SK-N-SH (cell line): Measurements from ENCODE around the gene RNASET2. TPM values are rescaled to one million over a fixed set of nuclear protein-coding genes. Genes with fewer than 3 reads are reported as not detected.

ENCODE experiments used
- CTCF ChIA-PET: fragments of 300-600, 350-600 bp; formaldehyde crosslinking; extraction: SDS; loops from one replicate; lab custom pipeline; 2021; lab: Yijun Ruan, JAX
- POLR2A ChIA-PET: fragments of 350-600 bp; sonication (Branson Sonifier 250); formaldehyde crosslinking; extraction: SDS; loops from one replicate; lab custom pipeline; 2020; ENCODE audit warnings: antibody characterized with exemption, inconsistent platforms; lab: Yijun Ruan, JAX
- DNase-seq: peaks from one replicate; pipeline ENCODE4 v3.0.0; 2012
- H2AFZ ChIP-seq: fragments of 200-600 bp; sonication (generic); 2 replicates; pipeline ENCODE4 v1.8.1; 2016; ENCODE audit warnings: antibody characterized with exemption, mild to moderate bottlenecking, low read depth
- H3F3A ChIP-seq: fragments of 200-600 bp; sonication (generic); replicated peaks from 2 replicates; pipeline ENCODE3; 2016; ENCODE audit warnings: antibody characterized with exemption, mild to moderate bottlenecking; ENCODE audit not compliant: insufficient read depth
- H3K27ac ChIP-seq, 2 experiments: fragments of 200-500 bp in 1 of 2; fragments of 200-600 bp in 1 of 2; sonication (Bioruptor generic) in 1 of 2; sonication (generic), shearing (Covaris generic) in 1 of 2; 2 replicates each; pipeline versions ENCODE4 v1.5.1 to v1.6.1; 2014 to 2016; ENCODE audit warnings: low read depth in 2 of 2, inconsistent platforms in 1 of 2, low read length in 1 of 2, mild to moderate bottlenecking in 1 of 2, mixed read lengths in 1 of 2
- H3K27me3 ChIP-seq: fragments of 200-600 bp; sonication (generic), shearing (Covaris generic); 2 replicates; pipeline ENCODE4 v1.6.1; 2016; ENCODE audit warnings: mixed run types; ENCODE audit not compliant: insufficient read depth
- H3K36me3 ChIP-seq, 2 experiments: fragments of 200-500 bp in 1 of 2; fragments of 200-600 bp in 1 of 2; sonication (Bioruptor generic) in 1 of 2; sonication (generic) in 1 of 2; replicated peaks in 1 of 2; 2 replicates each; pipeline versions ENCODE3 to v1.5.1; 2014 to 2016; ENCODE audit warnings: low read length in 1 of 2, mild to moderate bottlenecking in 1 of 2; ENCODE audit not compliant: insufficient read depth in 2 of 2, control insufficient read depth in 1 of 2
- H3K4me1 ChIP-seq, 2 experiments: fragments of 200-500 bp in 1 of 2; fragments of 200-600 bp in 1 of 2; sonication (Bioruptor generic) in 1 of 2; sonication (generic), shearing (Covaris generic) in 1 of 2; 2 replicates each; pipeline versions ENCODE4 v1.5.1 to v1.6.1; 2014 to 2016; ENCODE audit warnings: low read depth in 1 of 2, low read length in 1 of 2, mixed run types in 1 of 2; ENCODE audit not compliant: insufficient read depth in 2 of 2, control insufficient read depth in 1 of 2
- H3K4me2 ChIP-seq: fragments of 200-600 bp; sonication (generic), shearing (Covaris generic); 2 replicates; pipeline ENCODE4 v1.6.1; 2017; ENCODE audit warnings: mixed run types
- H3K4me3 ChIP-seq, 2 experiments: fragments of 200-500 bp in 1 of 2; fragments of 200-600 bp in 1 of 2; sonication (Bioruptor generic) in 1 of 2; sonication (generic), shearing (Covaris generic) in 1 of 2; 2 replicates each; pipeline versions ENCODE4 v1.5.1 to v1.8.1; 2014 to 2016; ENCODE audit warnings: low read depth in 2 of 2, inconsistent platforms in 1 of 2, low read length in 1 of 2, mild to moderate bottlenecking in 1 of 2, mixed read lengths in 1 of 2, moderate library complexity in 1 of 2
- H3K79me2 ChIP-seq: fragments of 200-600 bp; sonication (generic); 2 replicates; pipeline ENCODE4 v1.8.1; 2017; ENCODE audit warnings: mild to moderate bottlenecking; ENCODE audit not compliant: insufficient read depth
- H3K9ac ChIP-seq: fragments of 200-600 bp; sonication (generic); 2 replicates; pipeline ENCODE4 v1.6.1; 2017; ENCODE audit warnings: mixed run types
- H3K9me2 ChIP-seq: fragments of 200-600 bp; sonication (generic); 2 replicates; pipeline ENCODE4 v1.6.1; 2017; ENCODE audit warnings: mixed run types
- H3K9me3 ChIP-seq: fragments of 200-600 bp; sonication (generic); 2 replicates; pipeline ENCODE4 v1.6.1; 2017; ENCODE audit warnings: mixed run types, mild to moderate bottlenecking, moderate library complexity
- H4K20me1 ChIP-seq: fragments of 200-600 bp; sonication (generic); 2 replicates; pipeline ENCODE4 v1.6.1; 2017; ENCODE audit warnings: mild to moderate bottlenecking, mixed run types; ENCODE audit not compliant: insufficient read depth
- ELF1 ChIP-seq: IDR thresholded peaks from 2 replicates; pipeline ENCODE4 v1.4.0; 2012
- EP300 ChIP-seq, 2 experiments: IDR thresholded peaks; 2 replicates each; pipeline versions ENCODE4 v1.4.0 to v1.6.1; 2012; ENCODE audit warnings: borderline replicate concordance in 1 of 2, low read depth in 1 of 2, low read length in 1 of 2
- EZH2phosphoT487 ChIP-seq: fragments of 200-600 bp; sonication (generic); IDR thresholded peaks from 2 replicates; pipeline ENCODE4 v1.6.1; 2017; ENCODE audit warnings: low read depth, mixed run types, mild to moderate bottlenecking, antibody characterized with exemption, moderate library complexity, borderline replicate concordance
- FOSL2 ChIP-seq: IDR thresholded peaks from 2 replicates; pipeline ENCODE4 v1.4.0; 2012; ENCODE audit warnings: low read depth, mild to moderate bottlenecking, moderate library complexity, borderline replicate concordance
- JUND ChIP-seq: IDR thresholded peaks from 2 replicates; pipeline ENCODE4 v1.4.0; 2012
- RAD21 ChIP-seq: IDR thresholded peaks from 2 replicates; pipeline ENCODE4 v1.6.1; 2012; ENCODE audit warnings: mild to moderate bottlenecking, low read length
- REST ChIP-seq: IDR thresholded peaks from 2 replicates; pipeline ENCODE4 v1.6.1; 2012; ENCODE audit warnings: mild to moderate bottlenecking, low read depth, low read length, moderate library complexity
- SMC3 ChIP-seq: IDR thresholded peaks from 2 replicates; pipeline ENCODE4 v1.6.1; 2012; ENCODE audit warnings: low read depth, low read length, improper control_type of control experiment
- USF2 ChIP-seq: fragments of 150-350 bp; IDR thresholded peaks from 2 replicates; pipeline ENCODE4 v1.6.1; 2017; ENCODE audit warnings: antibody characterized with exemption, low read length, low read depth, borderline replicate concordance
- ZBTB33 ChIP-seq: IDR thresholded peaks from 2 replicates; pipeline ENCODE4 v1.4.0; 2012; ENCODE audit warnings: low read depth, borderline replicate concordance
- WGBS: methylation state at CpG from one replicate; pipeline ENCODE4 v1.1.6; 2017; ENCODE audit warnings: low lambda C conversion rate; 5-methylcytosine and 5-hydroxymethylcytosine counted together
- polyA plus RNA-seq, 3 experiments: library from polyadenylated mRNA; depleted of rRNA; stranded (reverse); fragments of >200 nt; gene quantifications; 2 replicates each; pipeline ENCODE4 v1.2.3, GENCODE V29; 2012
- TF ChIP-seq, protein P1 (sequence below): fragments of 150-350 bp; IDR thresholded peaks from 2 replicates; pipeline ENCODE4 v1.6.1; 2016; ENCODE audit warnings: mild to moderate bottlenecking, low read depth, low read length
- TF ChIP-seq, protein P2 (sequence below): IDR thresholded peaks from 2 replicates; pipeline ENCODE4 v1.4.0; 2012; ENCODE audit warnings: low read depth

Gene RNASET2
- polyA plus RNA-seq, 1 of the 3 experiments (the other 2 are of a cell fraction): 59.2 TPM

- TF ChIP-seq, protein P1, sequence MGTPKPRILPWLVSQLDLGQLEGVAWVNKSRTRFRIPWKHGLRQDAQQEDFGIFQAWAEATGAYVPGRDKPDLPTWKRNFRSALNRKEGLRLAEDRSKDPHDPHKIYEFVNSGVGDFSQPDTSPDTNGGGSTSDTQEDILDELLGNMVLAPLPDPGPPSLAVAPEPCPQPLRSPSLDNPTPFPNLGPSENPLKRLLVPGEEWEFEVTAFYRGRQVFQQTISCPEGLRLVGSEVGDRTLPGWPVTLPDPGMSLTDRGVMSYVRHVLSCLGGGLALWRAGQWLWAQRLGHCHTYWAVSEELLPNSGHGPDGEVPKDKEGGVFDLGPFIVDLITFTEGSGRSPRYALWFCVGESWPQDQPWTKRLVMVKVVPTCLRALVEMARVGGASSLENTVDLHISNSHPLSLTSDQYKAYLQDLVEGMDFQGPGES: no peak
- TF ChIP-seq ELF1 (no peak), EZH2phosphoT487 (no peak), RAD21 (no peak), USF2 (no peak), SMC3 (no peak), ZBTB33 (no peak), JUND (no peak)
- TF ChIP-seq, all 33 proteins: peak for 0
These were observed 2.8 kb upstream of the RNASET2 start (continued) for GRCh38 chr6:166958926-166959861.

DNA sequence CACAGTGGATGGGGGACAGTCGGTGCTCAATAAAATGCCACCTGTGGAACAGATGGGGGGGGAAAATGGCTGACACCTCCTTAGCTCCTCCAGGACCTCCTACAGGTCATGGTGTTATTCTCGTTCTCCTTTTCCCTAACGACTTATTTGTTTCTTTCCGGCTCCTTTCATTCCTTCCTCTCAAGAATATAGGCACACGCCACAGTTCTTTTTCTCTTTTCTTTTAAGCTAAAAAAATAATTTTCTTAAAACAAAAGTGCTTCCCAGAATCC is 1.4 kb upstream of the RNASET2 start:
- CTCF ChIA-PET: no interaction called here
- H2AFZ ChIP-seq: no peak overlapping the region

More for the DNA sequence above, 1.4 kb upstream of the RNASET2 start:
- no peak for DNase-seq
- WGBS: 94% methylated on average over 5 of the region's 5 CpGs
- Histone ChIP-seq H4K20me1 (no peaks in the 10 kb centered on the region), H3K27me3 (no peaks in the 10 kb centered on the region), H3K9ac (no peak overlapping the region), H3F3A (no peaks in the 10 kb centered on the region), H3K9me2 (no peaks in the 10 kb centered on the region), H3K4me3 (no peak overlapping the region), H3K79me2 (no peaks in the 10 kb centered on the region), H3K9me3 (no peaks in the 10 kb centered on the region), H3K4me2 (no peak overlapping the region), H3K4me1 (peaks cover 0 to 14% of the 10 kb centered on the region in 2 experiments; a peak in 1 of 4 replicates), H3K36me3 (no peaks in the 10 kb centered on the region), H3K27ac (no peak overlapping the region)
- POLR2A ChIA-PET: no interaction called here
- no peak for TF ChIP-seq SMC3
- TF ChIP-seq, protein P1: no peak
- TF ChIP-seq EZH2phosphoT487: no peak
- TF ChIP-seq, protein P2, sequence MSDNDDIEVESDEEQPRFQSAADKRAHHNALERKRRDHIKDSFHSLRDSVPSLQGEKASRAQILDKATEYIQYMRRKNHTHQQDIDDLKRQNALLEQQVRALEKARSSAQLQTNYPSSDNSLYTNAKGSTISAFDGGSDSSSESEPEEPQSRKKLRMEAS: no peak
- no peak for TF ChIP-seq EP300 (IDR thresholded peaks at IDR 0.05; ENCODE audit: borderline replicate concordance in 1 of 2, low read depth in 1 of 2, low read length in 1 of 2)
- TF ChIP-seq FOSL2: no peak
- TF ChIP-seq REST: no peak
